ENCODE data around the gene PSORS1C2. TPM values are rescaled to one million over a fixed set of nuclear protein-coding genes. Genes with fewer than 3 reads are reported as not detected.

PSORS1C2 gene
- total and polyA plus RNA-seq, 2 donors (not counting 1 experiment from before 2014, with no cell fraction given): not detected

GRCh38 chr6:31090973-31091364 lies 47.9 kb downstream of the PSORS1C2 start:
- no peak overlapping the region for H3K4me3 ChIP-seq (ENCODE audit: control extremely low read depth in 1 of 5, extremely low read depth in 1 of 5, insufficient read depth in 1 of 5, low read depth in 2 of 5, low read length in 4 of 5)
- DNase-seq: no peak
- Mint-ChIP-seq H3K27ac (no peak overlapping the region), H3K27me3 (peaks cover 9% of the 10 kb centered on the region), H3K9me3 (ENCODE audit: insufficient read depth) (no peaks in the 10 kb centered on the region), H3K4me3 (no peak overlapping the region), H3K4me1 (peaks cover 16% of the 10 kb centered on the region)
- H3K79me2 ChIP-seq (ENCODE audit: control insufficient read depth, insufficient read depth, low read length): no peaks in the 10 kb centered on the region
- H4K20me1 ChIP-seq (ENCODE audit: control insufficient read depth, insufficient read depth, low read length, poor library complexity, severe bottlenecking): no peaks in the 10 kb centered on the region
- ChIA-PET POLR2A (no interaction called here), CTCF (interaction anchor here (1.0 to 7.2 kb wide), 6 partner anchors 9 to 324 kb away, joined by 3 to 237 read pairs (median 5); no protein-coding TSS in a partner anchor)
- TF ChIP-seq CTCF (IDR thresholded peaks at IDR 0.05) (no peak), EZH2 (IDR thresholded peaks at IDR 0.05; ENCODE audit: borderline replicate concordance, insufficient read depth, low read depth, low read length, poor library complexity, severe bottlenecking) (no peak)
- H3K9me3 ChIP-seq (ENCODE audit: control extremely low read depth in 1 of 3, control insufficient read depth in 2 of 3, insufficient read depth in 1 of 3, low read length in 2 of 3): no peaks in the 10 kb centered on the region
- no peak overlapping the region for H3K4me2 ChIP-seq (replicated peaks; ENCODE audit: low read depth, low read length, poor library complexity, severe bottlenecking)
- no peak overlapping the region for H3K9ac ChIP-seq (ENCODE audit: low read length)
- ATAC-seq (ENCODE audit: low read depth): no peak
- H3K27me3 ChIP-seq (replicated peaks in 1 of 4; ENCODE audit: control extremely low read depth in 1 of 4, control insufficient read depth in 3 of 4, insufficient read depth in 4 of 4, low read length in 3 of 4): no peaks in the 10 kb centered on the region
- no peak overlapping the region for H2AFZ ChIP-seq (ENCODE audit: insufficient read depth, low read depth, low read length, poor library complexity, severe bottlenecking)
- peaks cover 13 to 16% of the 10 kb centered on the region in 2 donors for H3K4me1 ChIP-seq (ENCODE audit: control insufficient read depth in 2 of 2, insufficient read depth in 2 of 2, low read length in 2 of 2)
- H3K36me3 ChIP-seq (replicated peaks in 1 of 2; ENCODE audit: control extremely low read depth in 1 of 2, control insufficient read depth in 1 of 2, extremely low read depth in 1 of 2, insufficient read depth in 2 of 2, low read length in 1 of 2): no peaks in the 10 kb centered on the region
- H3K27ac ChIP-seq (ENCODE audit: low read length in 2 of 2): no peak overlapping the region
- WGBS (ENCODE audit: insufficient coverage): 87% methylated on average over 3 of the region's 6 CpGs
- intact Hi-C loops (cut with micrococcal nuclease): no loop called here

GRCh38 chr6:31090275-31090972 lies 48.4 kb downstream of the PSORS1C2 start:
- Histone ChIP-seq H4K20me1 (ENCODE audit: control insufficient read depth, insufficient read depth, low read length, poor library complexity, severe bottlenecking) (no peaks in the 10 kb centered on the region), H3K9me3 (ENCODE audit: control extremely low read depth in 1 of 3, control insufficient read depth in 2 of 3, insufficient read depth in 1 of 3, low read length in 2 of 3) (no peaks in the 10 kb centered on the region), H3K27ac (ENCODE audit: low read length in 2 of 2) (no peak overlapping the region), H3K79me2 (ENCODE audit: control insufficient read depth, insufficient read depth, low read length) (no peaks in the 10 kb centered on the region), H3K4me1 (ENCODE audit: control insufficient read depth in 2 of 2, insufficient read depth in 2 of 2, low read length in 2 of 2) (peaks cover 13 to 16% of the 10 kb centered on the region in 2 donors), H3K27me3 (replicated peaks in 1 of 4; ENCODE audit: control extremely low read depth in 1 of 4, control insufficient read depth in 3 of 4, insufficient read depth in 4 of 4, low read length in 3 of 4) (no peaks in the 10 kb centered on the region), H3K4me3 (ENCODE audit: control extremely low read depth in 1 of 5, extremely low read depth in 1 of 5, insufficient read depth in 1 of 5, low read depth in 2 of 5, low read length in 4 of 5) (no peak overlapping the region), H3K4me2 (replicated peaks; ENCODE audit: low read depth, low read length, poor library complexity, severe bottlenecking) (no peak overlapping the region), H3K36me3 (replicated peaks in 1 of 2; ENCODE audit: control extremely low read depth in 1 of 2, control insufficient read depth in 1 of 2, extremely low read depth in 1 of 2, insufficient read depth in 2 of 2, low read length in 1 of 2) (no peaks in the 10 kb centered on the region), H3K9ac (ENCODE audit: low read length) (no peak overlapping the region), H2AFZ (ENCODE audit: insufficient read depth, low read depth, low read length, poor library complexity, severe bottlenecking) (no peak overlapping the region)
- WGBS (ENCODE audit: insufficient coverage): no CpG with 5 or more reads among the region's 3 CpGs
- no peak for DNase-seq
- Mint-ChIP-seq H3K9me3 (ENCODE audit: insufficient read depth) (no peaks in the 10 kb centered on the region), H3K27me3 (peaks cover 15% of the 10 kb centered on the region), H3K4me1 (peaks cover 16% of the 10 kb centered on the region), H3K4me3 (no peak overlapping the region), H3K27ac (no peak overlapping the region)
- CTCF ChIA-PET: interaction anchor here (1.0 to 7.2 kb wide), 7 partner anchors 9 to 360 kb away, joined by 3 to 237 read pairs (median 3); no protein-coding TSS in a partner anchor
- POLR2A ChIA-PET: no interaction called here
- intact Hi-C loops (cut with micrococcal nuclease): no loop called here
- ATAC-seq (ENCODE audit: low read depth): no peak
- TF ChIP-seq EZH2 (IDR thresholded peaks at IDR 0.05; ENCODE audit: borderline replicate concordance, insufficient read depth, low read depth, low read length, poor library complexity, severe bottlenecking): no peak
- TF ChIP-seq CTCF (IDR thresholded peaks at IDR 0.05): no peak
